Hematopoietic multipotent progenitor cell treated with erythropoietin and hydrocortisone succinate and interleukin-3 and kit ligand, for 17 days (in vitro differentiated cells): ENCODE results near the gene PNMA3.
A peak's percentile ranks its signal among the peaks of the same experiment; 100 is the strongest.
"Not testable (repeated sequence)": the region's sequence is repeated elsewhere in the genome, so short reads cannot be mapped to it uniquely, and the experiment has no call there.

Source experiments
- DNase-seq: peaks from one replicate; pipeline ENCODE4 v3.0.0-alpha.2; 2015; ENCODE audit warnings: low spot score

PNMA3 gene, protein sequence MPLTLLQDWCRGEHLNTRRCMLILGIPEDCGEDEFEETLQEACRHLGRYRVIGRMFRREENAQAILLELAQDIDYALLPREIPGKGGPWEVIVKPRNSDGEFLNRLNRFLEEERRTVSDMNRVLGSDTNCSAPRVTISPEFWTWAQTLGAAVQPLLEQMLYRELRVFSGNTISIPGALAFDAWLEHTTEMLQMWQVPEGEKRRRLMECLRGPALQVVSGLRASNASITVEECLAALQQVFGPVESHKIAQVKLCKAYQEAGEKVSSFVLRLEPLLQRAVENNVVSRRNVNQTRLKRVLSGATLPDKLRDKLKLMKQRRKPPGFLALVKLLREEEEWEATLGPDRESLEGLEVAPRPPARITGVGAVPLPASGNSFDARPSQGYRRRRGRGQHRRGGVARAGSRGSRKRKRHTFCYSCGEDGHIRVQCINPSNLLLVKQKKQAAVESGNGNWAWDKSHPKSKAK

DNA sequence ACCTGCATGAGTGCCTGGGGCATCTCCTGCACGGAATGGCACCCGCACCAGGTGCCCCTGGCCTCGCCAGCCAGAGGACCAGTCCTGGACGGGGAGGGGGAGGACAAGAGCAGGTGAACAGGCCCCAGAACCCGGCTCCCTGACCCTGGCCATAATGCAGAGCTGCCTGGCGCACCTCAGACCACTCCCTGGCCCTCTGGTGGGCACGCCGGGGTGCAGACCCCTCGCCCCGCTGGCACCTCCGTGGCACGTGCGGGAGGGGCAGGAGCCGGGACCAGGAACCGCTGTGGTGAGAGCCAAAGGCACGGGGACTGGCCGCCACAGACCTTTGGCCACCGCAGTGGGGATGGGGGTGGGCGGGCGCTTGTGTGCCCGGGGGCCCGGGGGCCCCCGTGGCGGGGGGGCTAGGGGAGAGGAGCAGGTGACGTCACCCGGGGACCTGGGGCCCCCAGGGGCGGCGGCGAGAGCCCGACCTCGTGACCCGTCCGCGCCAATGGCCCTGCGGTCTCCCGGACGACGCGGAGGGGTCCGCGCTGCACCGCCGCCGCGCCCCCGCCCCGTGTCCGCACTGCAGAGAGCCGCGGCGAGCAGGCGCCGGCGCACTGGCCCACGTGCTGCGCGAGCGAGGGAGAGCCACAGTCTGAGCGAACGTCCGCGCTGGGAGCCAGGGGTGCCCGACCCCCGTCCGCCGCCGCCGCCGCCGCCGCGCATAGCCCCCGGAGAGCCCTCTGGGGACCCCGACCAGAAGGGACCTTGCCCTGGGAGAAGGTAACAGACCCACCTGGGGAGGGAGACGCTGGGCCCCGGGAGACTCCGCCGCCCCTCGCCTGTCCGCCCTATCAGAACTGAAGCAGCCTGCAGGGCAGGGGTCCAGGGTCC lies at the start of gene PNMA3:
Gene PNMA3 (plus strand): TSS at position 600 of the 879 bp plus-strand sequence. CDS start 586 bp downstream, outside the sequence.
- DNase-seq: no peak

DNA sequence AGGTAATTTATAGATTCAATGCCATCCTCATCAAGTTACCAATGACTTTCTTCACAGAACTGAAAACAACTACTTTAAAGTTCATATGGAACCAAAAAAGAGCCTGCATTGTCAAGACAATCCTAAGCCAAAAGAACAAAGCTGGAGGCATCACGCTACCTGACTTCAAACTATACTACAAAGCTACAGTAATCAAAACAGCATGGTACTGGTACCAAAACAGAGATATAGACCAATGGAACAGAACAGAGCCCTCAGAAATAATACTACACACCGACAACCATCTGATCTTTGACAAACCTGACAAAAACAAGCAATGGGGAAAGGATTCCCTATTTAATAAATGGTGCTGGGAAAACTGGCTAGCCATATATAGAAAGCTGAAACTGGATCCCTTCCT lies 39.1 kb upstream of the PNMA3 start:
- not testable (repeated sequence) for DNase-seq

DNA sequence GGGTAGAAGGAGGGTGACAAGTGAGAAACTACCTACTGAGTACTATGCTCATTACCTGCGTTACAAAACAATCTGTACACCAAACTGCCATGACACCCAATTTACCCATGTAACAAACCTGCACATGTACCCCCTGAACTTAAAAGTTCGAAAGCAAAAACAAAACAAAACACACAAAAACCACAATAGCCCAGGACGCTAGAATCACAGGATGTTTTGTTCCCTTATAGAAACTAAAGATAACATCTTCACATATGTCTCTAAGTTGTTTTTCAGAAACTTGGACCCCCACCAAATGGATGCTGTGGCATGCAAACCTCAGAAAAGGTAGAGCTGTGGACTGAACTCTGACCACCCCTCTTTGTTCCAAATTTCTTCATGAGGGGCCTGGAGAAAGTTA lies 37.1 kb upstream of the PNMA3 start:
- DNase-seq: no peak

DNA sequence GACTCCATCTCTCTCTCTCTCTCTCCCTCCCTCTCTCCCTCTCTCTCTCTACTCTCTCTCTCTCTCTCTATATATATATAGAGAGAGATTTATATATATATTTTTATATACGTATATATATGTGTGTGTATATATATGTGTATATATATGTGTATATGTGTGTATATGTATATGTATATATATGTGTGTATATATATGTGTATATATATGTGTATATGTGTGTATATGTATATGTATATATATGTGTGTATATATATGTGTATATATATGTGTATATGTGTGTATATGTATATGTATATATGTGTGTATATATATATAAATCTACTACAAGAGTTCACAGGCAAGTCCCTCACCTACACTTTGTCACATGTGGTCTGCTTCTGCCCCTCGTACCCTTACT lies 29.8 kb upstream of the PNMA3 start:
- DNase-seq: not testable (repeated sequence)

DNA sequence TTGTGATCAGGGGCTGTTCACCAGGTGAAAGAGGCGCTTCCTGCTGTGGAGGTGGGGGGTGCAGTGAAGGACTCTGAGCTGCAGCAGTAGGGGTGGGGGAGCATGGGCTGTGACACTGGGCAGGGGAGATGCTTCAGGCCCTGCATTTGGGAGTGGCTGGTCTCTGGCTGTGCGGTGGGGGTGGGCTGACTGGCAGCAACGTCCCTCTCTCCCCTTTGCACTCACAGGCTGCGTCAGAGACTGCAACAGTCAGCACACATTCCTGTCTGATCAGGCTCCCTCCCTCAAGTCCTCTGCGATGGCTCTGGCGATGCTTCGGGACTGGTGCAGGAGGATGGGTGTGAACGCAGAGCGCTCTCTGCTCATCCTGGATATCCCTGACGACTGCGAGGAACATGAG lies 27.8 kb upstream of the PNMA3 start:
- not testable (repeated sequence) for DNase-seq

DNA sequence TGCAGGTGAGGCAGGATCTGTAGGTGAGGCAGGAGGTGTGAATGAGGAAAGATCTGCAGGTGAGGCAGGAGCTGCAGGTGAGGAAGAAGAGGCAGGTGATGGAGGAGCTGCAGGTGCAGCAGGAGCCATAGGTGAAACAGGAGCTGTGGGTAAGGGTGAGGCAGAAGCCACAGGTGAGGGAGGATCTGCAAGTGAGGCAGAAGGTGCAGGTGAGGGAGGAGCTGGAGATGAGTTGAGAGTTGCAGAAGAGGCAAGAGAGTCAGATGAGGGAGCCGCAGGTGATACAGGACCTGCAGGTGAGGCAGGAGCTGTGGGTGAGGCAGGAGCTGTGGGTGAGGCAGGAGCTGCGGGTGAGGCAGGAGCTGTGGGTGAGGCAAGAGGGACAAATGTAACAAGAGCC lies 27.1 kb upstream of the PNMA3 start:
- no peak for DNase-seq

DNA sequence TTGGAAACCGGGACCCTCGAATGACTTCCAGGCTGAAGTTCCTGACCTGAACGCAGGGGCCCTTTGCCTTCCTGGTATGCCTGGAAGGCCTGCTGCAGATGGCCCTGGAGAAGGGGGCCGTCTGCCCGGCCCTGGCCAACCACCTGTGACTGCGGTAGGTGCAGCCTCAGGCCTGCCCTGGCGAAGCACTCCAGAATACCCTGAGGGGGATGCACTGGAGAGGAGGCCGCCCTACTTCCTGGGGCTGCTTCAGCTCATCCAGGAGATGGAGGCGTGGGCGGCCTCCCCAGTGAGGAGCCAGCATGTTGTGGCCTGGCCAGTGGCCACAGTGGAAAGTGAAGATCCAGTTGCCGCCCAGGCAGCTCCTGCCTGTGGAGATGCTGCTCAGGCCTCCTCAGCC lies 26.4 kb upstream of the PNMA3 start:
- DNase-seq: no peak

DNA sequence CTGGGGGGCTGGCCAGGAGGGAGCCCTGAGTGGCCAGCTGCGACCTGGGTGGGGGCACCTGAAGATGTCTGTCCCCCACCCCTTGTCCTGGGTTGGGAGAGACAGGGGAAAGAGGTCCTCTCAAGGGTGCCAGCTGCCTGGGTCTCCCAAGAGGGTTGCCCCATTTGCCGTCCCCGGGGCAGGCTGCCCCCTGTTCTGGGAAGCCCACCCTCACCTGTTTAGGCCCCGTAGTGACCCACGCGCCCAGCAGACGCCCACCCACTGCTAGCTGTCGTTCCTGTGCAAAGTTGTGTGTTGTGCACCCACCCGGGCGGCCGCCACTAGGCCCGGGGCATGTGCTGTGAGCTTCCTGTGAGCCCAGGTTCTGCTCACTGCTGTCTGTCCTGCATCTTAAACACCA lies 25.5 kb upstream of the PNMA3 start:
- DNase-seq: no peak

DNA sequence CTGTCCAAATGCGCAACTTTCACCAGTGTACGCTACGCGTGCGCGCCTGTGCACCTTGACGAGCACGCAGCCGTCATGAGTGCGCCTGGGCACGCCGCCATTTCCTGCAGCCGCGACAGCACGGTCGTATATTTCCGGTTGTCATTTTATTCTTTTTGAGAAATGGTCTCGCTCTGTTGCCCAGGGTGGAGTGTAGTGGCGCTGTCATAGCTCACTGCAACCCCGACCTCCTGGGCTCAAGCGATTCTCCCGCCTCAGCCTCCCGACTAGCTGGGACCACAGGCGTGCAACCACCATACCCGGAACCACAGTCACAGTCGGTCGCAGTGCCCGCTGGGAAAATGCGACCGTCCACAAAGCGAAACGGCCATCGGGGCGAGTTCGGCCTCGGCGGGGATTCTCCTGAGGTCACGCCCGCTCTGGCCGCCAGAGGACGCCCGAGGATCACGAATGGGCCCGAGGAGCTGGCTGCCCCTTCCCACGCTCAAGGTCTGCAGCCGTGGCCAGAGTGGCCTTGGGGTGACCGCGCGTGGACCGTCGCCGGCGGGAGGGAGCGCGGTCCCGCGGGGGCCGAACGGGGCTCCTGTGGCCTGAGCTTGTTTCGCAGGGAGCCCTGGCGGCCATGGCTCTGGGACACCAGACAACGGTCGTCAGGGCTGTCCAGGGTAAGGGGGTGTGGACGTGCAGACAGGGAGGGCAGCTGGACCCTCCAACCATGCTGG lies 23.7 kb upstream of the PNMA3 start:
- peak; percentile 33 for DNase-seq

DNA sequence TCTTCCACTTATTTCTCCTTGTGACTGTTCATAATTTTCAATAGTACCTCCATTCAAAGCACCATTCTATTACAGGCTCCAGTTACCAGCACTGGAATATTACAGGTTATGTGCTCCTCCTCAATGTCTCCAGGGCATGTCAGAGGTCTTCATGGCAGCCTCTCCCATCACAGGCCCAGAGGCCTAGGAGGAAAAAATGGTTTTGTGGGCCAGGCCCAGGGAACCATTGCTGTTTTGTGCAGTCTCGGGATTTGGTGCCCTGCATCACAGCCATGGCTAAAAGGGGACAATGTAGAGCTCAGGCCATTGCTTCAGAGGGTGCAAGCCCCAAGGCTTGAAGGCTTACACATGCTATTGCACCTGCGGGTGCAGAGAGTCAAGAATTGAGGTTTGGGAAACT lies 7.2 kb upstream of the PNMA3 start:
- no peak for DNase-seq

DNA sequence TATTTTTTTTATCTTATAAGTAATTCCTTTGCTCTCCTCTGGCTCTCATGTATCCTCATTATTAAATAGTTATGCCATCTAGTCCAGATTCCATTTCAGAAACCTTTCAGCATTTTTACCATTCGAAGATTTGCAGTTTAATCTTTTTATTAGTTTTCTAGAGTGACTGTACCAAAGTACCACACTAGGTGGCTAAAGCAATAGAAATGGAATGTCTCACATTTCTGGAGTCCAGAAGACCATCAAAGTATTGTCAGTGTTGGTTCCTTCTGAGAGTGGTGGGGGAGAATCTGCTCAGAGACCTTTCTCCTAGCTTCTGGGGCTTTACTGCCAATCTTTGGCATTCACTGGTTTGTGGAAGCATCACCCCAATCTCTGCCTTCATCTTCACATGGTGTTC lies 3.7 kb upstream of the PNMA3 start:
- no peak for DNase-seq

DNA sequence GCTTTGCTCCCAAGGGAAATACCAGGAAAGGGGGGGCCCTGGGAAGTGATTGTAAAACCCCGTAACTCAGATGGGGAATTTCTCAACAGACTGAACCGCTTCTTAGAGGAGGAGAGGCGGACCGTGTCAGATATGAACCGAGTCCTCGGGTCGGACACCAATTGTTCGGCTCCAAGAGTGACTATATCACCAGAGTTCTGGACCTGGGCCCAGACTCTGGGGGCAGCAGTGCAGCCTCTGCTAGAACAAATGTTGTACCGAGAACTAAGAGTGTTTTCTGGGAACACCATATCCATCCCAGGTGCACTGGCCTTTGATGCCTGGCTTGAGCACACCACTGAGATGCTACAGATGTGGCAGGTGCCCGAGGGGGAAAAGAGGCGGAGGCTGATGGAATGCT lies 1.0 kb downstream of the PNMA3 start:
- DNase-seq: no peak

DNA sequence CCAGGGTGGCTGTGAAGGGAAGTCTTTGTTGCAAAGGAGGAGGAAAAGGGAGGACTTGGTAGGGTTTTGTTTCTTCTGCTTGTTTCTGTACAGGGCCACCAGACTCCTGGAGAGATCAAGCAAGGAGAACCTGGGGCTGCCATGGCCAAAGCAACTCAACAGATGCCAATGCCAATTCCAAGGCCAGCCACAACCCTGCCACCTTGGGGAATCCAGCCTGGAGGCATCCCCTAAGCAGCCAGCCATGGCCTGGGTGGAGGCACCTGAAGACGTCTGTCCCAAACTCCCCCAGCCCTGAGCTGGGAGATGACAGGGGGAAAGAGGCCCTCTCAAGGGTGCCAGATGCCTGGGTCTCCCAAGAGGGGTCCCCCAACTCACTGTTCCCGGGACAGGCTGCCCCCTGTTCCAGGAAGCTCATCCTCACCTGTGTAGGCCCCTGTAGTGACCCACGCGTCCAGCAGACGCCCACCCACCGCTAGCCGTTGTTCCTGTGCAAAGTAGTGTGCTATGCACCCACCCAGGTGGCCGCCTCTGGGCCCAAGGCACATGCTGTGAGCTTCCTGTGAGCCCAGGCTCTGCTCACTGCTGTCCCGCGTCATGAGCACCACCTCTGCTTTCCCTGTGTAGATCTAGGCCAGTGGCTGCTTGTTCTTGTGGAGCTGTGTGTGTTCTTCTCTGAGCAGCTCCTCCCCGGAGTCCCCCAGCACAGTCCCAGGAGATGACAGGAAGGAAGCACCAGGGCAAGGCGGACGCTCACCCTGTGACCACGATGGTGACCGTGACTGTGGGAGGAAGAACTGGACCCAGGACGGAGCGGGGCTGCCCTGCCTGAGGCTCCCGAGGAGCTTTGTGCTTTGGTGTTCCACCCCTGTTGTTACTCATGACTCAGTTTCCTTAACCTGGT lies 3.2 kb downstream of the PNMA3 start:
- no peak for DNase-seq

DNA sequence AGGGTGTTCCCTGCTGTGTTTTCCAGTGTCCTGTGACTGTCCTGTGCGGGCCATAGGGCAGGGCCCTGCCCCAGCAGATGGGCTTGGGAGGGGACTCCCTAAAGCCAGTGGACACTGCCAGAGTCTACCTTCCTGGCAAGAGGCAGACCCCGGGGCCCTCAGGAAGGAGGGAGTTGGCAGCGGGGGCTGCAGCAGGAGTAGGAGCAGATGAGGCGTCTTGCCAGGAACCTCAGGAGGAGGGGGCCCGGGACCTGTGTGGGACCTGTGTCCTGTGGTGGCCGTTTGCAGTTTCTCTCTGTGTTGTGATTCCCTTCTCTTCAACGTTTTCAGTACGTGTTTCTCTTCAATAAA lies 3.8 kb downstream of the PNMA3 start:
- DNase-seq: no peak

DNA sequence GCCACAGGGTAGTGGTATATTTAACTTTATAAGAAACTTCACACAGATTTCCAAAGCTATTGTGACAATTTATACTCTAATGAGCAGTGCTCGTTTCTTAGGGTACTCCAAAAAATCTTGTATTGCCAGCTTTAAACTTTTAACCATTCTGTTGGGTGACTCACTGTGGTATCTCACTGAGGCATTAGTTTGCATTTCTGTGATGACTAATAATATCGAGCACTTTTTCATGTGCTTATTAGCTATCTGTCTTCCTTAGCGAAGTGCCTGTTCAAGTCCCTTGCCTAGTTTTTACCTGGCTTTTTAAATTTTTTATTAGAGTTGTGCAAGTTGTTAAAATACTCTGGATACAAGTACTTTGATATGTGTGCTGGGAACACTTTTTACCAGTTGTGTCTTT lies 5.5 kb downstream of the PNMA3 start:
- no peak for DNase-seq

DNA sequence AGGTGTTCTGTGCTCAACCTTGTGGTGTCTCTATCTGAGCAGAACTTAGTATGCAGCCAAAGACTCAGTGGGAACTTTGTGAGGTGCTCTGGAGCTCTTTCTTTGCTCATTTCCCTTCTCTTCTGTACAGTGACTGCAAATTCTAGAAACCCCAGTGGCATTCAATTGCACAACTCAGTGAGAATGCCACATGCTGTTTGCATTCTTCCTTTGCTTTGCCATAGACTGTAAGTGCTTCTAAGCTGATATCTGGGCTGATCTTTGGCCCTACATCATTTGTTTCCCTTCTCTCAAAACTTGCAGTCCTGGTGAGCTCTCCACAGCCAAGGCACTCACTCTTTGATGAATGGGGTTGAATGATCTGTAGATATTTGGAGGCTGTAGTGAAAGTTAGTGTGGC lies 7.0 kb downstream of the PNMA3 start:
- DNase-seq: no peak

DNA sequence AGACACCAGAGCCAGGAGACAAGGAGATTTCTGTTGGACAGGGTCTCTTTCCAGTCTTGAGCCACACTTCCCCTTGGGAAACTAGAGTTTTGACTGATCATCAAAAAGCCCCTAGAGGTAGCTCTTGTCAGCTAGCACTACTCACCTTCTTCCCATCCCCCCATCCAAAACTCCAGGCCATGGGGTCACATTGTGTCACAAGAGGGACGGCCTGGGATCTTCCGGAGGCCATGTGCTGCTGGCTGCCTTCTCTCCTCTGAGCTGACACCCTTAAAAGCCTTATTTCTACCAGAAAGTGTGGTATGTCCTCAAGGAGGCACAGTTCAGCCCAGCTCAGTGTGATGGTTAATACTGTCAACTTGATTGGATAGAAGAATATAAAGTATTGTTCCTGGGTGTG lies 7.8 kb downstream of the PNMA3 start:
- no peak for DNase-seq

DNA sequence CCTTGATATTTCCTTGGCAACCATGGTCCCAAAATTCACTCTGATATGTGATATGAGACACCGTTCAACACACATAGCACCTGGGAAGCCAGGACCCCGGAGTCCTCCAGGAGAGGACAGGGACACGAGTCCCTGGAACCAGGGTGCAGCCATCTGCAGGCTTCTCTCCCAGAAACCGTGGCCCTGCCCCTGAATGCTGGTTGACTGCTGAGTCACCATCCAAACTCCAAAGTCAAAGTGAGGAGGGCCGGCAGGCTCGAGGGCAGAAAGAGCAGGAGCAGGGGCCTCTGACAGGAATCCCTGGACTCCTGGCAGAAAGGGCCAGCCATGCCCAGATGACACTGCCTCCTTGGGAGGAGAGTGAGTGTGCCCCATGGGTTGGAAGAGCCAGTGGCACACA lies 9.1 kb downstream of the PNMA3 start:
- no peak for DNase-seq

DNA sequence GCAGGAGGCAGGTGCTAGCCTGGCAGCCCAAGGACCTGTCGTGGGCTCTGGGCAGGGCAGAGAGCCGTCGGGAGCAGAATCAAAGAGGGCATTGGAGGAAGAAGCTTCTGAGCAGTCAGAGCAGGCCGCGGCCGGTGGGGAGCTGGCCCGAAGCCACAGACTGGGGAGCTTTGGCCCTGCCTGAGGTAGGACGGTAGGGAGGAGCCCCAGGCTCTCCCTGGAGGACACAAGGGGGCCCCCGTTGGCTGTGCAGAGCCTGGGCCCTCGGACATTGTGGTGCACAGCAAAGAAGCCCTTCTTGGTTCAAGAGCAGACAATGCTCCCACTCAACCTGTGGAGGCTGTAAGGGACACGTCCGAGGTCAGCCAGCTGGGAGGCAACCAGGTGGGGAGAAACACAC lies 10.1 kb downstream of the PNMA3 start:
- DNase-seq: not testable (repeated sequence)

DNA sequence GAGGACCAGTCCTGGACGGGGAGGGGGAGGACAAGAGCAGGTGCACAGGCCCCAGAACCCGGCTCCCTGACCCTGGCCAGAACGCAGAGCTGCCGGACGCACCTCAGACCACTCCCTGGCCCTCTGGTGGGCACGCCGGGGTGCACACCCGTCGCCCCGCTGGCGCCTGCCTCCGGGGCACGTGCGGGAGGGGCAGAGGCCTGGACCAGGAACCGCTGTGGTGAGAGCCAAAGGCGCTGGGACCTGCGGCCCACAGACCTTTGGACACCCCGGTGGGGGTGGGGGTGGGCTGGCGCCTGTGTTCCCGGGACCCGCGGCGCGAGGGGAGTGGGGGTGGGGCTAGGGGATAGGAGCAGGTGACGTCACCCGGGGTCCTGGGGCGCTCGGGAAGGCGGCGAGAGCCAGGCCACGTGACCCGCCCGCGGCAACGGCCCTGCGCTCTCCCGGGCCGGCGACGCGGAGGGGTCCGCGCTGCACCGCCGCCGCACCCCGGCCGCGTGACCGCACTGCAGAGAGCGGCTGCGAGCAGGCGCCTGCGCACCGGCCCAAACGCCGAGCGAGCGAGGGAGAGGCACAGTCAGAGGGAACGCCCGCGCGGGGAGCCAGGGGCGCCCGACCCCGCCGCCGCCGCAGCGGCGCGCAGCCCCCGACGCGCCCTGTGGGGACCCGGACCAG lies 15.8 kb downstream of the PNMA3 start, which contains the start of gene PNMA6A:
Gene PNMA6A (plus strand): TSS at position 546 of the 675 bp plus-strand sequence. CDS start 609 bp downstream, outside the sequence.
- not testable (repeated sequence) for DNase-seq

DNA sequence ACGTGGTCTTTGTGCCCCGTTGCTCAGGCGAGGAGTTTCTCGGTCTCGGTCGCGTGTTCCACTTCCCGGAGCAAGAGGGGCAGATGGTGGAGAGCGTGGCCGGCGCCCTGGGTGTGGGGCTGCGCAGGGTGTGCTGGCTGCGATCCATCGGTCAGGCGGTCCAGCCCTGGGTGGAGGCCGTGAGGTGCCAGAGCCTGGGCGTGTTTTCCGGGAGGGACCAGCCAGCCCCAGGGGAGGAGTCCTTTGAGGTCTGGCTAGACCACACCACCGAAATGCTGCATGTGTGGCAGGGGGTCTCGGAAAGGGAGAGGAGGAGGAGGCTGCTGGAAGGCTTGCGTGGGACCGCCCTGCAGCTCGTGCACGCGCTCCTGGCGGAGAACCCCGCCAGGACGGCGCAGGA lies 17.1 kb downstream of the PNMA3 start:
- not testable (repeated sequence) for DNase-seq
